Measurements from ENCODE around the gene IRF4.

Gene IRF4

DNA sequence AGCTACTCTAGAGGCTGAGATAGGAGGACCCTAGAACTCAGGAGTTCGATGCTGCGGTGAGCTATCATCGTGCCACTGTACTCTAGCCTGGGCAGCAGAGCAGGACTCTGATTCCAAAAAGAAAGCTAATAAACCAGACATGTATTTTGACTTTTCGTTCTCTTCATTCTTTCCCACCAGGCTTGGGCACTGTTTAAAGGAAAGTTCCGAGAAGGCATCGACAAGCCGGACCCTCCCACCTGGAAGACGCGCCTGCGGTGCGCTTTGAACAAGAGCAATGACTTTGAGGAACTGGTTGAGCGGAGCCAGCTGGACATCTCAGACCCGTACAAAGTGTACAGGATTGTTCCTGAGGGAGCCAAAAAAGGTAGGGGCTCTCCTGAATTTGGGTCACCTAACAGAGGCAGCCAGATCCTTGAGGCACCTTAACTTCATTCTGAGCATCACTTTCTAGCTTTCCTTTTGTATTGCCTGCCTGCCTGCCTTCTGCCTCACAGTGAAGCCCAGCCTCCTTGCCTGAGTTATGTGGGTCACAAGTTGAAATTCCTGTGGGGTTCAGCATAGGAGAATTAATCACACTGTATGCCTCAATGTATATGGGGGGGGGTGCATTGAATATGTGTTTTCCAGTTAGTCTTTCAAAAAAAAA, 3.2 kb downstream of the IRF4 start:
- no peak for DNase-seq
- intact Hi-C loops (cut with DNase I), result no loop called here

GRCh38 chr6:395432-396125, 4.0 kb downstream of the IRF4 start:
- no peak for DNase-seq
- intact Hi-C loops (cut with DNase I), result no loop called here

GRCh38 chr6:396126-396520, 4.6 kb downstream of the IRF4 start:
- DNase-seq, result no peak
- intact Hi-C loops (cut with DNase I), result no loop called here

- intact Hi-C loops (cut with DNase I), result no loop called here
- no peak for DNase-seq
Observed at GRCh38 chr6:397056-397455, 5.5 kb downstream of the IRF4 start.

GRCh38 chr6:397604-398003, 6.1 kb downstream of the IRF4 start:
- intact Hi-C loops (cut with DNase I), result no loop called here
- no peak for DNase-seq

- intact Hi-C loops (cut with DNase I), result no loop called here
- DNase-seq, result no peak
Observed at GRCh38 chr6:398065-398464, 6.5 kb downstream of the IRF4 start.

DNA sequence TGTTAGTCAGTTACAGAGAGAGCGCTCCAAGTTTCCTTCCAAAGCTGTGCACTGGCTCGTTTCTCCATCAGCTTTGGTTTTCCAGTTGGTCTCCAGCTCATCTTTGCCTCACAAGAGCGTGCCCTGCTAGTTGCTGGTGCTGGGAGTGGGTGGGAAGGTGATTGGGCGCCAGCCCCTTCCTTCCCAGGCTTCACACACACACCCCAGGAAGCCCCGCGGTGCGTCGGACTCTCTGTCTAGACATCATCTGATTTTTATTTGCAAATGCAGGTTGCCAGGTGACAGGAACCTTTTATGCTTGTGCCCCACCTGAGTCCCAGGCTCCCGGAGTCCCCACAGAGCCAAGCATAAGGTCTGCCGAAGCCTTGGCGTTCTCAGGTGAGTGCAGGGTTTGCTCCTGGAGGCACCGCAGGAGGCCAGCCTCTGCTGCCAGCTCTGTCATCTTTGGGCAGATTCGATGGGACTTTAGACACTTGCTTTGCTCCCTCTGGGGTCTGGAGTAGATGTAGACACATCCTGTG, 7.1 kb downstream of the IRF4 start:
- no peak for DNase-seq
- intact Hi-C loops (cut with DNase I), result no loop called here

DNA sequence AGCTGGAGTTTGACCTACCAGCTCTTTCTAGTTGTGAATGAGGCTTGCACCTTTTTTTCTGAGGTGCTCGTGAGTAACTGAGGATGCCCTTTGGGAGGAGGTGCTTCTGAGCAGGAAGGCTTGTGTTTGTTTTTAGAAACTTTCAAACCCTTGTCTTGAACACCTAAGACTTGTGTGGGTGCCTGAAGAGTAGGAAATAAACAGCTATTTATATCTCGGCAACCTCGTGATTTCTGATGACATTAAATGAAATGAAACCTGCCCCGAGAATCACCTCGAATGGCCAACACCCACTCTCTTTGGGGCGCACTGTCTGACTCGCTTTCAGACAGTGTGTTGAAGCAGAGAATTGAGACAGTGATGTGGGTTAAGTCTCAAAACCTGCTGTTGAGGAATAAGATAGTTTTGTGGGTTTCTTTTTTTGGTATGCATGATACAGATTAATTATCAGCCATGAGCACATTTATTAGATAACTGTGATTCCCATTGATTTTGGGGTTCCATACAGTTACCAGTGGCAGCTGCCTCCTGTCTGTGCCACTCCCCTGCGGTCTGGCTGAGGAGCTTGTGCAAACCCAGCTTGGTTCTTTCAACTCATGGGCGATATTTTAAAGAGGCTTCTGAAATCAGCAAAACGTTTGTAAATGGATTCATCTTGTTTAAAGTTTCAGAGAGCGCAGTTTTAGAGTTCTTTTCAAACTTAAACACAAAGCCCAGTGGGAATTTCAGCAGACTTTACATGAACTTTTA, 8.4 kb downstream of the IRF4 start:
- no peak for DNase-seq
- intact Hi-C loops (cut with DNase I), result no loop called here

- intact Hi-C loops (cut with DNase I), result no loop called here
- no peak for DNase-seq
Observed at GRCh38 chr6:400815-401214, 9.3 kb downstream of the IRF4 start.

GRCh38 chr6:401239-401993, 9.9 kb downstream of the IRF4 start:
- intact Hi-C loops (cut with DNase I), result no loop called here
- DNase-seq, result no peak

DNA sequence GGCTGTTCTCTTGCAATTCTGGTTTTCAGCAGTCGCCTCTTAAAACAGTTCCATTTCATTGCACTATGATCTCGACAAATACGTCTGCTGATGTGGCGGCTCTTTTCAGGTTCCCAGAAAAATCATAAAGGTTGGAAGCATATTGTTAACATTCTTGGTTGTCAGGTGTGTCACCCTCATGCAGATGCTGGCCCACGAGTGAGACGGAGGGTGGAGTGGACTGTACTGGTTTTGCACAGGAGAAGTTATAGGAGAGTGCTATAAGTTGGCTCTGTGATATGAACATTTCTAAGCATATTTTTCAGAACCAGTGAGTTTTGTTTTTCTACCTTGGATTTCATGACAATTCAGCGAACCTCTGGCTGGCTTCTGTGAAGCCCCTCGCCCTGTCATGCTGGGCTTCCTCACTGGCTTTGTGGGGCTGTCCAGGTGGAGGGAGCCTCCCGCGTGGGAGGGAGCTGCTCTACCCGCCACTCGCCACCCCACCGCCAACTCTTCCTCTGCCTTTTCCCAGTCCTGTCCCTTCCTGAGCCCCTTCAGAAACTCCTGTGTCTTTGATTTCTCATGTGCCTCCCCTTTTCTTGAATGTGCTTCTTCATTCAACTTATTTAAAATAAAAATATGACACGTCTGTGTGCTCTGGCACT, 10.6 kb downstream of the IRF4 start:
- DNase-seq, result no peak
- intact Hi-C loops (cut with DNase I), result no loop called here

DNA sequence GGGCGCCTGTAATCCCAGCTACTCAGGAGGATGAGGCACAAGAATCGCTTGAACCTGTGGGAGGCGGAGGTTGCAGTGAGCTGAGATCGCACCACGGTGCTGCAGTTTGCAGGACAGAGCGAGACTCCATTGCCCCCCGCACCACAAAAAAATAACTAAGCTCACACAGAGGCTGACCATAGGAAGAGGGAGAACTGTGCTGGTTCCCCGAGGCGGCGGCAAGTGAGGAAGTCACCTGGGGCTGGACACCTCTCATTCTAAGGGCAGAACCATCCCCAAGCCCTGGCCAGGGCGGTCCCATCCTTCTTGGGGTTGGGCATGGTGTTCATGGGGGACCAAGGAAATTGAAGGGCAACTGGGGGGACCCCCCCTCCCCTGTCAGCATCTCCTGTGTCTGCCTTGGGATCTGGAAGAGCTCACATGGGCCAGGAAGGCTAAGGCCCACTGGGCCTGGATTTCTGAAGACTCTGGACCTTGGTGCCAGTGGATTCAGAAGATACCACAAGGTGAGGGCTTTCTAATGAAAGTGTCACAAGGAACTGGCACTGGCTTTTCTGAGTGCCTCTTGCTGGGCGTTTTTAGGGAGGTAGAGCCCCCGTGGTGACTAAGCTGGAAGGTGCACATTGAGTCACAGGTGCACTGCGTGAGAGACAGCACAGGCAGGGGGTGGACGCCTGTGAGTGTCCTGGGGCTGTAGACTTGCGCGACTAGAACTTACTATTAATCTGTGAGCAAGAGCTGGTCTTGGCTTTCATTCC, 11.5 kb downstream of the IRF4 start:
- DNase-seq, result no peak
- intact Hi-C loops (cut with DNase I), result no loop called here

GRCh38 chr6:403659-404655, 12.4 kb downstream of the IRF4 start:
- DNase-seq, result no peak
- intact Hi-C loops (cut with DNase I), result no loop called here

DNA sequence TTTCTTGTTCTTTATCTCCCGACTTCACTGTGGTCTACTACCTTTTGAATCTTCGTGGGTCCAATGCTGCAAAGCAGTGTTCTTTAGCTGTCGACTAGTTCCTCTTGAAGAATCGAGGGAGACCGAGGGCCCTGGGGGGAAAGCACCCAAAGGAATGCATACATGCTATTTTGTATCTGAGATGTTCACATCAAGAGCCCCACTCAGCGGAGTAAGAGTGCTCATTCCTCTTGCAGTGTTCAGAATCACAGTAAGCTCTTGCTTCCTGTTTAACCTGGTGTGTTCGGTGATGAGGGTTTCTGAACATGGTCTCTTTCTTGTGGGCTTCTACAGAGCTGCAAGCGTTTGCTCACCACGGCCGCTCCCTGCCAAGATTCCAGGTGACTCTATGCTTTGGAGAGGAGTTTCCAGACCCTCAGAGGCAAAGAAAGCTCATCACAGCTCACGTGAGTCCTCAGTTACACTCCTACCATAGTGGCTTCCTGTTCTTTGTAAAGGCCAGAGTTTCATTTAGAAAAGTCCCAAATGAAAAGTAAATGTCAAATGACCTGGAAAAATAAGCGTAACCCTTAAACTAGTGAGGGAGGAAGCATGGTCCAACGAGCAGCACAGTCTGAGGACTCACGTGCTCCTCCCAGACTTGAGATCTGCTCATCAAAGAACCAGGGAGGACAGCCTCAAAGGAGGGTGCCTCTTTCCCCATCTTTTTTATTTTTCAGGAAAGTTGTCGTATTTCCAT, 13.3 kb downstream of the IRF4 start:
- no peak for DNase-seq
- intact Hi-C loops (cut with DNase I), result no loop called here

DNA sequence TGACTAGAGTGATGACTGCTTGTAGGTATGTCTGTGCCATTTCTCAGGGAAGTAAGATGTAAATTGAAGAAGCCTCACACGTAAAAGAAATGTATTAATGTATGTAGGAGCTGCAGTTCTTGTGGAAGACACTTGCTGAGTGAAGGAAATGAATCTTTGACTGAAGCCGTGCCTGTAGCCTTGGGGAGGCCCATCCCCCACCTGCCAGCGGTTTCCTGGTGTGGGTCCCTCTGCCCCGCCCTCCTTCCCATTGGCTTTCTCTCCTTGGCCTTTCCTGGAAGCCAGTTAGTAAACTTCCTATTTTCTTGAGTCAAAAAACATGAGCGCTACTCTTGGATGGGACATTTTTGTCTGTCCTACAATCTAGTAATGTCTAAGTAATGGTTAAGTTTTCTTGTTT, 16.6 kb downstream of the IRF4 start:
- no peak for DNase-seq
- intact Hi-C loops (cut with DNase I), result no loop called here

DNA sequence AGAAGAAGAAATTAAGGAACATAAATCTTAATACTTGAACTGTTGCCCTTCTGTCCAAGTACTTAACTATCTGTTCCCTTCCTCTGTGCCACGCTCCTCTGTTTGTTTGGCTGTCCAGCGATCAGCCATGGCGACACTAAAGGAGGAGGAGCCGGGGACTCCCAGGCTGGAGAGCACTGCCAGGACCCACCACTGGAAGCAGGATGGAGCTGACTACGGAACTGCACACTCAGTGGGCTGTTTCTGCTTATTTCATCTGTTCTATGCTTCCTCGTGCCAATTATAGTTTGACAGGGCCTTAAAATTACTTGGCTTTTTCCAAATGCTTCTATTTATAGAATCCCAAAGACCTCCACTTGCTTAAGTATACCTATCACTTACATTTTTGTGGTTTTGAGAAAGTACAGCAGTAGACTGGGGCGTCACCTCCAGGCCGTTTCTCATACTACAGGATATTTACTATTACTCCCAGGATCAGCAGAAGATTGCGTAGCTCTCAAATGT, 17.1 kb downstream of the IRF4 start:
- peak in 1 of 10 donors; percentile 70 for DNase-seq

GRCh38 chr6:409370-409972, 17.9 kb downstream of the IRF4 start:
- intact Hi-C loops (cut with DNase I), result no loop called here
- DNase-seq, result no peak

More for the DNA sequence above, 17.1 kb downstream of the IRF4 start:
- intact Hi-C loops (cut with DNase I), result no loop called here

Data from posterior cingulate gyrus (tissue), 11 donors.